ENCODE measurements around the gene SGCE.

- TF ChIP-seq, protein P1, sequence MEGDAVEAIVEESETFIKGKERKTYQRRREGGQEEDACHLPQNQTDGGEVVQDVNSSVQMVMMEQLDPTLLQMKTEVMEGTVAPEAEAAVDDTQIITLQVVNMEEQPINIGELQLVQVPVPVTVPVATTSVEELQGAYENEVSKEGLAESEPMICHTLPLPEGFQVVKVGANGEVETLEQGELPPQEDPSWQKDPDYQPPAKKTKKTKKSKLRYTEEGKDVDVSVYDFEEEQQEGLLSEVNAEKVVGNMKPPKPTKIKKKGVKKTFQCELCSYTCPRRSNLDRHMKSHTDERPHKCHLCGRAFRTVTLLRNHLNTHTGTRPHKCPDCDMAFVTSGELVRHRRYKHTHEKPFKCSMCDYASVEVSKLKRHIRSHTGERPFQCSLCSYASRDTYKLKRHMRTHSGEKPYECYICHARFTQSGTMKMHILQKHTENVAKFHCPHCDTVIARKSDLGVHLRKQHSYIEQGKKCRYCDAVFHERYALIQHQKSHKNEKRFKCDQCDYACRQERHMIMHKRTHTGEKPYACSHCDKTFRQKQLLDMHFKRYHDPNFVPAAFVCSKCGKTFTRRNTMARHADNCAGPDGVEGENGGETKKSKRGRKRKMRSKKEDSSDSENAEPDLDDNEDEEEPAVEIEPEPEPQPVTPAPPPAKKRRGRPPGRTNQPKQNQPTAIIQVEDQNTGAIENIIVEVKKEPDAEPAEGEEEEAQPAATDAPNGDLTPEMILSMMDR (conservative IDR thresholded peaks at IDR 0.05; ENCODE audit: low read length): no peak
- no peak for TF ChIP-seq EZH2phosphoT487 (IDR thresholded peaks at IDR 0.05; ENCODE audit: borderline replicate concordance)
Measured at GRCh38 chr7:94577357-94577756, 78.6 kb downstream of the SGCE start.

All from Loucy (cell line).